GM19455 (cell line): Measurements from ENCODE around the gene KCNN2.

ENCODE experiments used
- ATAC-seq: cut with Tn5 transposase; IDR thresholded peaks from one replicate; pipeline ENCODE4 v1.9.1; 2021; ENCODE audit not compliant: unreplicated experiment

Gene KCNN2

DNA sequence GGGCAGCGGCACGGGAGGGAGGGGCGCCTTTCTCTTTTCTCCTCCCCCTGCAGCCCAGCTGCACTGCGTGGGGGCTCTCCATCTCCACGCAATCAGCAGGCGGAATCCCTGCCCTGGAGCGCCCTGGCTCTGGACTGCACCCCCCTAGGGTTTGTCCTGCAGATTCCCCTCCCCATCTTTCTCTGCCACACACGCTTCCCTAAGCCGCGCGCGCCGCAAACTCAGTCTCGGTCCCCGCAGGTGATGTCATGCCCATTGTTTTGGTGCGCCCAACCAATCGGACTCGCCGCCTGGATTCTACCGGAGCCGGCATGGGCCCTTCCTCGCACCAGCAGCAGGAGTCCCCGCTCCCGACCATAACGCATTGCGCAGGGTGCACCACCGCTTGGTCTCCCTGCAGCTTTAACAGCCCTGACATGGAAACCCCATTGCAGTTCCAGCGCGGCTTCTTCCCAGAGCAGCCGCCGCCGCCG is at the start of gene KCNN2:
TSS of gene KCNN2 (plus strand) at position 347 of the 473 bp plus-strand sequence. CDS start at position 417, 70 bp downstream.
- ATAC-seq, result peak; percentile 65

DNA sequence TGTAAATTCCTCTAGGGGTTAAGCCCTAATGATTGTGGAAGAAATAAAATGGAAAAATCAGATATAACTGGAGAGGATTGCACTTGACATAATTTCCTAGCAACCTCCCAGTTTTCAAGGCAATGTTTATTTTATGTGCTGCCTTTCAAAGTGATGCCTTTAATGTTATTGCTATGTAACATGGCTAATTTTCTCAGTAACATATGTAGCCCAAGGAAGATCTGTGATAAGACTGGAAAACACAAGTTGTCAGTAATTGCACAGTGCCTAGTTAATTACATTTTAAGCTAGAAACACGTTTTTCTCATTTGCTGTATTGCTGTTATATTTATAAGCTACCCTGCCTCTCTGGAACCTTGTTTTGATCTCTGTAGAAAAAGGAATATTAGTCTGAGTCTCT is 49.2 kb upstream of the KCNN2 start:
- ATAC-seq, result no peak

DNA sequence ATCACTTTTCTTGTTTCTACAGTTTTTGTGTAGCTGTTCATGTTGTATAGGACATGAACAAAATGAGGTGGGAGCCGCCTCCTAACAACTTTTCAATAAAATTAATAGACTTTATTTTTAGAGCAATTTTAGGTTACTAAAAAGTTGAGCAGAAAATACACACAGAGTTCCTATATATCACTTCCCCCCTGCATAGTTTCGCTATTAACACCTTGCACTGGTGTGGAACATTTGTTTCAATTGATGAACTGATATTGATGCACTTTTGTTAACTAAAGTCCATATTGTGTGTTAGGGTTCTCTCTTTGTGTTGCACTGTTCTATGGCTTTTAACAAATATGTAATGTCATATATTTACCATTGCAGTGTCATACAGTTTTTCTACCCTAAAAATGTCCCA is 47.8 kb upstream of the KCNN2 start:
- no peak for ATAC-seq

DNA sequence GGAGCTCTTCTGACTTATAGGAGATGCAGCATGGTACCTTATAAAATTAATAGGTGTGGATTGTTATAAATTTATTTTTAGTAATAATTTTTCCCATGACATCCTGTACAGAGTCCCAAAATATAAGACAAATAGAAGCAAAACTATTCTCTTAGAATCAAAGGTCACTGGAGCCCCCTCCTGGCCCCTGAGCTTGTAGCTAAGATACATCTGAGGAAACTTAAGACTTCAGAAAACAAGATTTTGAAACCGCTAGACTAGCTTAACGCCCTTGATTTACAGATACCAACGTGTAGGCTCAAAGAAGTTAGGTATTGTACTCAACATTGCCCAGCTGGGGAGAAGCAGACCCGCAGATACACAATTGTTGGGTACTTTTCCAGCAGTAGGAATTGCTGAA is 45.7 kb upstream of the KCNN2 start:
- ATAC-seq, result no peak

DNA sequence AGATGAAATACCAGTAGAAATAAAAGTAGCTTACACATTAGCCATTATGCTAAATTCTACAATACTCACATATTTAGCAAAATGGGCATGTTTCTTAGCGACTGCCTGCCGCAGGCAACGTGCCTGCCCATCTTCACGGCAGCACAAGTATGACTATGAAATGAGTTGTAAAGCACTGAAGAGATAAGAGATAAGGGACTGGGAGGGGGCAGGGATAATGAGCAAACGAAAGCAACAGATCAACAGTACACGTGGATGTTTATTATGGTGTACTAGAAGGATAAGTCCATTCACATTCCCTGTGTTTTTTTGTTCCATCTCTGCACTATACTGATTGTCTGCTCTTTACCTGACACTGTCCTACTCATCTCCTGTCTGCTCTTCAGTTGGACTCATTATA is 44.1 kb upstream of the KCNN2 start:
- ATAC-seq, result no peak

DNA sequence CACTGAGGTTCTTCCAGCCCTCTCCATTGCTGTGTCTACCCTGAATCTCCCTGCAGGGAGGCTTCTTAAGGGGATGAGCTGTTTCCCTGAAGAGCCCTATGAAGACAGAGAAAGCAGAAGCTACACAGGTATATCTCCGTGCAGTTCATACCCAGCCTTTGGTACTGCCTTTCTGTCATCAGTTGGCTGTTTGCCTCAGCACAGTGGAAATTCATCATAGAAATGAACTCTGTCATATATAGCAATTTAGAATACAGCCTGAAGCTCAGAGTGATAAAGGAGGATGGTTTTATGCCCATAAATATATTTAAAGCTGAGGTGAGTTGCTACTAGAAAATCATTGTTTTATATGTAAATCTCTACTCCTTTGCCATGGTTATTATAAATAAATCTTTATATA is 42.6 kb upstream of the KCNN2 start:
- ATAC-seq, result no peak

DNA sequence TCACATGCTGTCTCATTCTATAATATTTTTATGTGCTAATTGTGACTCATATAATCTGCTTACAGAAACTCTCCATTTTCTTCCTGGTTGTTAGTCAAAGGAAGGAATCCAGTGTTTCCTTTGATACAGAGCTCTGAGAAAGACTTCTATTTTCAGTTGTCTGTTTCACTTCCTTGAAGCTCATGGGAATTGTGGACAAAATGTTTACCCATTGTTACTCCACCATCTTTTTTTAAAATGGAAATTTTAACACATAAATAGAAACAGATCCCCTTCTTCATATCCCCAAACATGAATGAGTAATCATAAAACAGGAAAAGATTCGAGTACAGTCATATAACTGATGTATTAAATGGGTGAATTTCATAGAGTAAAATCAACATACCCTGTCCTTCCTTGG is 42.0 kb upstream of the KCNN2 start:
- ATAC-seq, result no peak

DNA sequence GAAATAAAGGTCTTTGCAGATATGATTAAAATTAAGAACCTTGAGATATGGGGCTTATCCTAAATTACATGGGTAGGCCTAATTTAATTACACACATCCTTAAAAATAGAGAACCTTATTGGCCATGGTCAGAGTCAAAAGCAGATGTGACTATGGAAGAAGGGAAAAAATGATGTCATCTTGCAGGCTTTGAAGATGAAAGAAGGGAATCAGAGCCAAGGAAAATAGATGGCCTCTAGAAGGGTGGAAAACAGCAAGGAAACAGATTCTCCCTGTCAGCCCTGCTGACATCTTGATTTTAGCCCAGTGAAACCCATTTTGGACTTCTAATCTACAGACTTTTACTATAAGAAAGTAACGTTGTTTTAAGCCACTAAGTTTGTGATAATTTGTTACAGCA is 37.6 kb upstream of the KCNN2 start:
- no peak for ATAC-seq

DNA sequence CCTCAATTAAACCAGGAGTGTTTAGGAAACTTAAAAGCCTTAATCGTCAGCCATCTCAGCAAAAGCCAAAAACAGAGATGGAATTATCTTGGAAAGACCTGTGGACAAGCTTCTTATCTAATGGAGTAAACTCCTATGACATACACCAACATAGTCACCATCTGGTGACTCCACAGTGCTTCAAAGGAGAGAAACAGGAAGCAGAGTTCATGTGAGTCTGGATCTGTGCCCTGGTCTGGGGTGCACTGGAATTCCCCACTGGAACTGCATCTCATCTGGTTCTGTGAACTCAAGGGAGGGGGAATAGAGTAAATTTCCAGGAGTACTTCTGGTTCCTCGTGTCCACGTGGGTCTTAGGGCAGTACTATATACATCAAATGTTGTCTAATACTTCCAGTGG is 36.3 kb upstream of the KCNN2 start:
- no peak for ATAC-seq

DNA sequence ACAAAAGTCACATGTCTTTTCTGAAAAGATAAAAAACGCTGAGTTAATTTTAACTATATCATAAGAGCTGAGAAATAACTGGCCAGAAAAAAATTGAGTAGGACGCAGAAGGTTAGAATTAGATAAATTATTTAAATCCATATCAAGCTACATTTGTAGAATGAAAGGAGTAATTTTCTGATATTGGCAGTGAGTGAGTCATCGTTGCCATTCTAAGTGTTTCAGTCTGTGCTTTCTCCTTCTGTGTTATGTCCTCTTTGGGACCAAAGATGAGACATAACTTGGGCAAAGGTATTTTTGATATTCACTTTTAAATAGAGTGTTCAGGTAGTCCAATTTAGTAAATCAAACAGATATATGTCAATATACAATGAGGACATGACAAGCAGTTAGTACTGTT is 34.4 kb upstream of the KCNN2 start:
- no peak for ATAC-seq

DNA sequence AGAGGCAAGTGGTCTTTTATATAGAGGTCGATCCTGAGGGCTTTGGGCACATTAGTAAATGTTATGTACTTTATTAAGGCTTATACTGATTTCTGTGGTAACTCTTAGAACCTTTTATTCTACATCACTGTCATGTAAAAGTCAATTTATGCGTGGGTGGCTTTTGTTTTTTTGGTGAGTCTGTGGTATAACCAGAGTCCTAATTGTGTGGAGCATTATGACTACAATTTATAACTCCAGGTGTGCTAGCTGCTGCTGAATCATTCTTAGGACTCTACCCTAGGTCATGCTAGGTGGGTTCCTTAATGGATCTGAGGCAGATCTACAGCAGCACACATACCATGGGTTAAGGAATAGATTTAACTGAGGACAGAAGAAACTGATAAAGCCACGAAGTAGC is 33.9 kb upstream of the KCNN2 start:
- ATAC-seq, result no peak

DNA sequence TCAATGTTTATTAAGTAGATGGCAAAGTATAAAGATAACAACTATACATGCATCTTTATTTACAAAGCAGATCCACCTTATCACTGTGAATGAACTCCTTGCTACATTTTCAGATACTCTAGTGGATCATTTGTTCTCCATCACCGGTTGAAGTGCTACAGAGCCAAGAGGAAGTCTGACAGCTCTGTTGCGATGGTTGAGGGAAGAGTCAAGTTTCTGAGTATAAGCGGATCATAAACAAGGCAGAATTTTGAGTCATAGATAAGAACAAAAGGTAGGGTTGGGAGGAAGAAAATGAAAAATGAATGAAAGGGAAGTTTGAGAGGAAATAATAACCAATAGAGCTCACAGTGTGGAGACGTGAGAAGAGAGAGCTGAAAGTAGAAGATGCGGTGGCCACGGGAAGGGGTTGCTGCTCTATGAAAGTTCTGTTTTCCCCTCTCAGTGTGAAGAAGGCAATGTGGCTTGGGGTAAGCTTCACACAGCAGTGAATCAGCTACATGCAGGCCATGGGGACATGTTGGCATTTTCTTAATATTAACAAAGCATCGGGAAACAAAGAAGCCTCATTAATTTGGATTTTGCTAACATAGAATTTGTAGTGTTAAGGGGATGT is 30.8 kb upstream of the KCNN2 start:
- no peak for ATAC-seq

DNA sequence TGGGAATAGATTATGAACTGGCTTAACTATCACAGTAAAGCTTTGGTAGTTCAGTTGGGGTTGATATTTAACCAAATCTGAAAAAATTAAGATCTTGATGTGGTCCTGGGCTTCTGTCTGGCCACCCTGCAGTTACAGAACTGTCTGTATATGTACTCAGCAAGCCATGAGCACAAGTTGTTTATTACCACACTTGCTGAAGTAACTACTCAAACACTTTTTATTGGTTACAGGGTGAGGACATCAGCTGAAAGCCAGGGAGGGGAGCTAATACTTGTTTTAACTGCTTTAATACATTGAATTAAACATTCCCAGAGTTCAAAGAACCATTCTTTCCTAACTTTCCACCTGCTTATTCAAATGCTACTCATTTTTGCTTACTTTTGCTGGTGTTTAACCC is 29.4 kb upstream of the KCNN2 start:
- ATAC-seq, result no peak

DNA sequence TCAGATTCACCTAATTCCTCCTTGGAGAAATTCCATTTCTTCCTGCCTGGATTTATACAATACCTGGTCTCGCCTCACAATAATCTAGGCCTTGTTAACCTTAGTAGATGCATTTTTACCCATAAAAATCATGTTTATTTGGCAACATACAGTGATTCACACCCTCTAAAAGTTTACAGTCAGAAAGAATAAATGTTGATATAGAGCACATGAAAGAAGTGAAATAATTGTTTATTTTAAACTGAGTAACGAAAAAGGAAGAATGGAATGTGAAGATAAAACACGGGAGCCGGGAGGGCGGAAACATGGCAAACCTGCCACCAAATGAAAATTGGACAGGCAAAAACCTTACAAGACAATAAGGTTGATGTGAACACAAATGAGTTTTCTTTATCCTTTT is 28.9 kb upstream of the KCNN2 start:
- ATAC-seq, result no peak

DNA sequence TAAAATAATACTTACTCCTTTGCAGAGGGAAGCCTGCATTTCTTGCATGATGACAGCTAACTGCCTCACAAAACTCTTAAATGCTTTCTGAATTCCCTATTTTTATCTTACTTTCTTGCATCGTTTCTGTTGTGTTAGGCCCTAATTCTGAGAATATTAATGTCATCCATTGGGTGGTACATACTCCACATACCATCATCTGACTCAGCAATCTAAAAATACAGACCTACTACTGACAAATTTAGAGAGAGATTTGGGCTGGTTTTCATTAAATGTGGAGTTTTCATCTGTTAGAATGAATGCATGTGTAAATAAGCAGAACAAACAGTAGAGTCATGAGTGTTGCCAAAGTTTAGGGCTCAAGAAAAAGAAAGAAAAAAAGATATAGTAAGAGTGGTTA is 26.5 kb upstream of the KCNN2 start:
- ATAC-seq, result no peak

DNA sequence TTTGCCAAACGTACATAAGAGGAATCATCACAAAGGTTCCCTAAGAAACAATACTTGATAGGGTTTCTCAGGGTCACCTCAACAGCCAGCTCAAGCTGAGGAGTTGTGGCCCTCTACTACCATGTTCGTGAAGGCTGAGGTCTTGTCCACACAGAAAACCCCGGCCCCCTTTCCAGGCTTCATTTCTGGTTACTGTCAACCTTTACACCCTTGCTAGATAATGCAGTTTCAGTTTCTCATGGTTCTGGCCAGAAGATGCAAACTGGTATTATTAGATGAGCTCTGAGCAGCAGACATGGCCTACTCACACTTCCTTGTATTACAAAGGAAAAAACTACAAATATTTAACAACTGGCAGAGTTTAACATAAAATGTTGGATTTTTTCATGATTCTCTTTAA is 22.8 kb upstream of the KCNN2 start:
- ATAC-seq, result no peak

DNA sequence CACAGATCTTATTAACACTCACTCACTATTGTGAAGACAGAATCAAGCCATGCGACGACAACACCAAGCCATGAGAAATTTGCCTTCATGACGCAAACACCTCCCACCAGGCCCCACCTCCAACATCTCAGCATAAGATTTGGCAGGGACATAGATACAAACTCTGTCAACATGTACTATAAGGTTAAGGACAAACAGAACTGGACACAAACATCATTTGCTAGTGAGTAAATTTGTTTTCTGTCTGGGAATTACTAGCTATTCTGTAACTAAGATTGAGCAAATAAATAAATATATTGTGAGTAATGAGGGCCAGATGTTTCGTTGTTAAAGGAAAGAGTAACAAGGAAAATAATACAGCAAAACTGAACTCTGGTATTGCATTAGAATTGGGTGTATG is 15.7 kb upstream of the KCNN2 start:
- ATAC-seq, result no peak

DNA sequence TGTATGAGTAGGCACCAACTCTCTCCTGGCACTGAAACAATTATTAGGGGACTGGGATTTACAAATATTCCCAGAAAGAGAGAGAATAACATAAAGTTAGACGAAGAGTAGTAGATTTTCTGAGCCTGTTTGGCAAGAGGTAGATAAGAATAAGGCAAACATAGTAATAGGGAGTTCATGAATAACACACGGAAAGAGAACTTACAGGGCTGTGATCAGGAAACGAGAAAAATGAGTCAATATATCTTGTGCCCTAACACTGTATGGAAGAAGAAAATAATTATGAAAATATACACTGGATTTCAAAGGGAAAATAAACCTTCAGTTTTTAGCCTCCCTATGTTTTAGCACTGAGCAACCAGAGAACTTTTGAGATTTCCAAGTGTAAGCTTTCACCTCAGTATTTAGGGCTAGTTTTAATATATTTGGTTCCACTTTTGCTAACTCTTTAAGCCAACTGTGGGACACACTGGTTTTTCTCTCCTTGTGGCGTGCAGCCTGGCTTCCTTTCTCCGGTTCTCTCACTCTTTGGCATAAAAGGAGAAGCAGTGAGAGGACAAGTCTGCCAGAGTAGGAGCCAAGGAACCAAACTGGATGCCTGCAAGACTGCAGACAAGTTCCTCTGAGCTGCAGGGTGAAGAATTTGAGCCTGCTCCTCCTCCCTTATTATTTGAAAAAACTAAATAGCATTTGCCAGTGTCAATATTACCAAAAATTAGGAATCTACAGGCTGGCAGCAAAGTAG is 6.6 kb upstream of the KCNN2 start:
- no peak for ATAC-seq

DNA sequence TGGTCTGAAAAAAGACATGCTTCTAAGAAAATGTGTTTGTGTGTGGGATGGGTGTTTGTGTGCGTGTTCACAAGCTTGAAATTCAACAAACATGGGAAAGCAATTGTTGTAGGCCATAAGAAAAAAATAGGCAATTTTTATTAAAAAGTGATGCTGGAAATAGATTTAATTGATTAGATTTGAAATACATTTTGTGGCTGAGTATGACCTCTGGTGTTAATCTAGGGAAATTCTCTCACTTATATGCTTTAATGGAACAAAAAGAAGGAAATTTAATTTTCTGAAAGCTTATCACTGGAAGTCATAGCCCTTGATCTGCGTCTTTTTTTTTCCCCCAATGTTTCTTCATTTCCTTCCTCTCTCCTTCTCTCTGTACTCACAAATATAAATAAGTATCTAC is 3.5 kb upstream of the KCNN2 start:
- ATAC-seq, result no peak

DNA sequence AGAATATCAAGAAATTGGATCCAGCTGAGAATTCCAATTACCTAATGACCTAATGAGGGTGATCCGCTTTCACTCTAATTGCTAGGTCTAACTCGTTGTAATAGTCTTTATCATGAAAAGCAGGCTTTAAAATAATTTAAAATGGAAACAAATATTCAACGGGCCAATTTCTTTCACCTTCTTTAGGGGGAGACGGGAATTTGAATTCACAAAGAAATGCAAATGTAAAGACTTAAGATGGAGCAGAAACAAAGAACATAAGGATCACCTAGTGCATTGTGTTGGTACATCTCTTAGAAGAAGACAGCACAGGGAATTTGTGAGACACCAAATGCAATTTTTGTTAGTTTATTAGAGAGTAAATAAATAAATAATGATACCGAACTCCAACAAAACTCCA is 1.5 kb upstream of the KCNN2 start:
- no peak for ATAC-seq

DNA sequence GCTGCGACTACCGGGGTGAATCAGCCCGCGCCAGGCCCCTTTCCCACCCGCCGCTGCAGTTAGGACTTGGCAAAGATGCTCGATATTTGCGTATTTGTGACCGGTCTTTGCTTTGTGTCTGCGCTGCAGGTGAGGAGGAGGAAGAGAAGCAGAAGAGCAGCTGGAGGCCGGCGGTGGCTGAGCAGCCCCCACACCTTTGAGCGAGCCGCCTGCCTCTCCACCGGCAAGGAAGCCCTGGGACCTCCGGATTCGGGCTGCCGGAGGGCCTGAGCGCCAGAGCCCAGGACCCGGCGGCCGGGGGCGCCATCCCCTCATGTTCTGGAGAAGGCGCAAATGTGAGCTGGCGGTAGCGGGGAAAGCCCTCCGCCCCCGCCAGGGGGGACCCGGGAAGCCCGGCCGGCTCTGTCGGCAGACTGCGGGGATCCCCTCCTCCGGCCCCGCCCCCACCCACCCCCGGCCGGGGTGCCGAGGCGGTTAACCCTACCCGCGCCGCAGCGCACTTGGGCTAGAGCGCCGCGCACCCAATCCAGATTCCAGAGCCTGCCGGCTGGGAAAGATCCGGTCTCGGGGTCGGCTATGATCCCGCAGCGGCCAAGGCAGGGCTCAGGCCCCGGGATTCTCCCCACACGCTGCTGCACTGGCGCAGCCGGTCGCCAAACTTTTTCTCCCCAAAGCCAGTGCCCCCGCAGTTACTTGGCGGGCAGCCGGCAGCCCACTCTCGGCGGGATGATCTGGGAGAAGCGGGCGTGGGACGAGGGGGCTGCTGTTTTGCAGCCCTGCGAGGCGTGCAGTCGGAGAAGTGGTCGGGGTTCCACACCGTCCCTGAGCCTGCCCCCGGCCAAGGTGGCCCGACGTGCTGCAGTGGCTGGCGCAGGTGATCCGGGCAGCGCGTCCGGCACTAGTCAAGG is 800 bp upstream of the KCNN2 start:
- no peak for ATAC-seq
